Measurements from ENCODE around the gene VSTM2B.

VSTM2B gene

GRCh38 chr19:29507081-29507860, 18.5 kb upstream of the VSTM2B start:
- no peak for TF ChIP-seq CTCF (IDR thresholded peaks at IDR 0.05; ENCODE audit: insufficient read depth, low read depth, low read length, missing control alignments)
- no peak for DNase-seq (ENCODE audit: low read depth)
- no peak overlapping the region for H3K4me3 ChIP-seq (ENCODE audit: low read depth, low read length)

- TF ChIP-seq CTCF (IDR thresholded peaks at IDR 0.05; ENCODE audit: insufficient read depth, low read depth, low read length, missing control alignments) = no peak
- no peak for DNase-seq (ENCODE audit: low read depth)
- no peak overlapping the region for H3K4me3 ChIP-seq (ENCODE audit: low read depth, low read length)
These were observed 17.6 kb upstream of the VSTM2B start for GRCh38 chr19:29508181-29508580.

- no peak for TF ChIP-seq CTCF (IDR thresholded peaks at IDR 0.05; ENCODE audit: insufficient read depth, low read depth, low read length, missing control alignments)
- DNase-seq (ENCODE audit: low read depth) = no peak
These were observed 16.3 kb upstream of the VSTM2B start for GRCh38 chr19:29509456-29509855.

GRCh38 chr19:29510701-29511265, 15.0 kb upstream of the VSTM2B start:
- H3K4me3 ChIP-seq (ENCODE audit: low read depth, low read length) = no peak overlapping the region
- TF ChIP-seq CTCF (IDR thresholded peaks at IDR 0.05; ENCODE audit: insufficient read depth, low read depth, low read length, missing control alignments) = no peak
- DNase-seq (ENCODE audit: low read depth) = no peak

More at GRCh38 chr19:29509456-29509855, 16.3 kb upstream of the VSTM2B start:
- H3K4me3 ChIP-seq (ENCODE audit: low read depth, low read length) = no peak overlapping the region

- no peak for DNase-seq (ENCODE audit: low read depth)
- no peak for TF ChIP-seq CTCF (IDR thresholded peaks at IDR 0.05; ENCODE audit: insufficient read depth, low read depth, low read length, missing control alignments)
- no peak overlapping the region for H3K4me3 ChIP-seq (ENCODE audit: low read depth, low read length)
These were observed 14.0 kb upstream of the VSTM2B start for GRCh38 chr19:29511768-29512167.

- DNase-seq (ENCODE audit: low read depth) = no peak
- H3K4me3 ChIP-seq (ENCODE audit: low read depth, low read length) = no peak overlapping the region
- TF ChIP-seq CTCF (IDR thresholded peaks at IDR 0.05; ENCODE audit: insufficient read depth, low read depth, low read length, missing control alignments) = no peak
These were observed 13.0 kb upstream of the VSTM2B start for GRCh38 chr19:29512748-29513147.
